K562 (cell line): ENCODE measurements around the gene WDR81. TPM values are rescaled to one million over a fixed set of nuclear protein-coding genes. Genes with fewer than 3 reads are reported as not detected.

Experiments
- ATAC-seq: fragments of 200-7000 bp; cut with Tn5 transposase; 3 replicates; pipeline ENCODE4 v1.9.1; 2020; ENCODE audit warnings: moderate library complexity
- BruUV-seq: library from RNA; stranded (reverse); fragments of 400-500 nt; replicated peaks from 2 replicates; lab custom pipeline; 2021; lab: Mats Ljungman, UMichigan
- CTCF ChIA-PET: fragments of 300-600 bp; formaldehyde crosslinking; extraction: SDS; loops from one replicate; lab custom pipeline; 2021; ENCODE audit warnings: low intra/inter-chr PET ratio; lab: Yijun Ruan, JAX
- POLR2A ChIA-PET: fragments of 300-600, 350-650 bp; sonication (Branson Sonifier 250); formaldehyde crosslinking; extraction: SDS; loops from one replicate; lab custom pipeline; 2021; ENCODE audit warnings: antibody characterized with exemption, inconsistent platforms; lab: Yijun Ruan, JAX
- DNase-seq, 4 experiments: peaks; one replicate each; pipeline versions ENCODE4 v3.0.0 to v3.0.0-alpha.2; 2011 to 2018; ENCODE audit warnings: low spot score in 3 of 4, mixed read lengths in 3 of 4; ENCODE audit errors: extremely low read depth in 1 of 4
- FAIRE-seq: peaks from 2 replicates; lab custom pipeline; 2011; peaks lifted over from hg19 to GRCh38; lab: Jason Lieb, UNC
- H2AFZ ChIP-seq: 2 replicates; pipeline ENCODE4 v1.6.0; 2011; ENCODE audit warnings: low read depth, low read length, control low read depth, inconsistent platforms
- H3K27ac ChIP-seq: fragments of 200-600 bp; 3 replicates; pipeline ENCODE4 v1.8.0; 2011; ENCODE audit warnings: low read depth, mild to moderate bottlenecking, control low read depth, inconsistent platforms, low read length, moderate library complexity, mixed read lengths; ENCODE audit errors: extremely low read depth
- H3K27me3 ChIP-seq, 2 experiments: fragments of 300-600 bp in 1 of 2; 2 replicates in 1 of 2; 3 replicates in 1 of 2; pipeline versions ENCODE4 v1.6.0 to v1.8.0; 2011; ENCODE audit warnings: inconsistent platforms in 2 of 2, low read length in 2 of 2, mild to moderate bottlenecking in 1 of 2, mixed read lengths in 1 of 2, moderate library complexity in 1 of 2; ENCODE audit not compliant: control insufficient read depth in 2 of 2, insufficient read depth in 2 of 2
- H3K36me3 ChIP-seq: fragments of 300-600 bp; 3 replicates; pipeline ENCODE4 v1.8.0; 2011; ENCODE audit warnings: mild to moderate bottlenecking, low read length, inconsistent platforms; ENCODE audit not compliant: control insufficient read depth, insufficient read depth
- H3K4me1 ChIP-seq, 2 experiments: fragments of 200-600 bp in 1 of 2; replicated peaks in 1 of 2; 2 replicates in 1 of 2; 3 replicates in 1 of 2; pipeline versions ENCODE4 v1.5.1 to v1.8.0; 2011; ENCODE audit warnings: inconsistent platforms in 2 of 2, low read length in 2 of 2, mild to moderate bottlenecking in 1 of 2, mixed read lengths in 1 of 2, moderate library complexity in 1 of 2; ENCODE audit not compliant: control insufficient read depth in 2 of 2, insufficient read depth in 2 of 2
- H3K4me2 ChIP-seq: 2 replicates; pipeline ENCODE4 v1.6.1; 2011; ENCODE audit warnings: low read length, control low read depth, inconsistent platforms, mixed read lengths; ENCODE audit not compliant: insufficient read depth
- H3K4me3 ChIP-seq: fragments of 200-600 bp; sonication (generic), shearing (Covaris generic); 2 replicates; pipeline ENCODE4 v1.5.1; 2016; ENCODE audit warnings: control low read depth, inconsistent platforms
- H3K79me2 ChIP-seq: fragments of 200-600 bp; 3 replicates; pipeline ENCODE4 v1.8.0; 2011; ENCODE audit warnings: low read length, inconsistent platforms; ENCODE audit not compliant: control insufficient read depth, insufficient read depth
- H3K9ac ChIP-seq, 2 experiments: 2 replicates each; pipeline versions ENCODE4 v1.6.0 to v1.6.1; 2011; ENCODE audit warnings: low read depth in 2 of 2, low read length in 2 of 2, control low read depth in 1 of 2, inconsistent platforms in 1 of 2, mild to moderate bottlenecking in 1 of 2, mixed read lengths in 1 of 2; ENCODE audit not compliant: insufficient read depth in 1 of 2
- H3K9me1 ChIP-seq: one replicate; pipeline ENCODE4 v1.6.0; 2011; ENCODE audit warnings: inconsistent platforms, mild to moderate bottlenecking, low read length, moderate library complexity; ENCODE audit not compliant: control insufficient read depth, insufficient read depth
- H3K9me3 ChIP-seq: replicated peaks from 2 replicates; pipeline ENCODE4 v1.5.1; 2011; ENCODE audit warnings: low read depth, low read length, inconsistent platforms; ENCODE audit not compliant: control insufficient read depth, insufficient read depth
- H4K20me1 ChIP-seq: replicated peaks from 2 replicates; pipeline ENCODE4 v1.6.1; 2011; ENCODE audit warnings: low read length, inconsistent platforms, mixed read lengths; ENCODE audit not compliant: control insufficient read depth, insufficient read depth
- HCFC1 ChIP-seq: IDR thresholded peaks from 2 replicates; pipeline ENCODE4 v1.6.1; 2012; ENCODE audit warnings: low read depth, low read length, improper control_type of control experiment
- HDAC8 ChIP-seq: fragments of 450-650 bp; IDR thresholded peaks from 2 replicates; pipeline ENCODE4 v1.6.1; 2016; ENCODE audit warnings: mild to moderate bottlenecking, missing genetic modification characterization, moderate library complexity, missing compliant biosample characterization
- MEF2D ChIP-seq: conservative IDR thresholded peaks from 2 replicates; pipeline ENCODE4 v1.6.1; 2016; ENCODE audit warnings: low read depth, missing genetic modification characterization, missing compliant biosample characterization
- MXI1 ChIP-seq: IDR thresholded peaks from 2 replicates; pipeline ENCODE4 v1.6.1; 2011; ENCODE audit warnings: low read depth, mild to moderate bottlenecking, improper control_type of control experiment, low read length
- SIN3A ChIP-seq, 2 experiments: fragments of 150-350 bp in 1 of 2; IDR thresholded peaks; 2 replicates each; pipeline ENCODE4 v1.6.1; 2011 to 2016; ENCODE audit warnings: borderline replicate concordance in 2 of 2, low read depth in 2 of 2, low read length in 2 of 2, mild to moderate bottlenecking in 2 of 2, moderate library complexity in 2 of 2; ENCODE audit not compliant: control insufficient read depth in 1 of 2
- WGBS: fragments of 100-300 bp; shearing (Covaris generic); methylation state at CpG from one replicate; pipeline ENCODE4 v1.1.6; 2016; ENCODE audit warnings: low coverage, mixed read lengths; ENCODE audit not compliant: insufficient coverage; ENCODE audit errors: missing lambda C conversion rate; 5-methylcytosine and 5-hydroxymethylcytosine counted together
- in situ Hi-C: fragments of 300-500 bp; cut with MboI; formaldehyde crosslinking; loops from 4 replicates; pipeline ENCODE4 v1.15.0; 2018; ENCODE audit warnings: inconsistent platforms, mixed read lengths
- intact Hi-C: fragments of 100-400 bp; cut with micrococcal nuclease; formaldehyde crosslinking; loops from 2 replicates; pipeline ENCODE4 v1.14.2; 2022
- polyA plus RNA-seq, 8 experiments: library from polyadenylated mRNA; depleted of rRNA in 4 of 8; stranded (reverse) in 5 of 8; unstranded in 3 of 8; fragments of >200 nt; fragmentation: Nextera tagmentation in 2 of 8; fragmentation: Illumina TruSeq in 1 of 8; extraction: Ambion mirVana in 2 of 8; extraction: Trizol in 1 of 8; gene quantifications; 2 replicates each; pipeline versions ENCODE4 v1.2.1 to v1.2.3, GENCODE V29; 2011 to 2014; ENCODE audit warnings: inconsistent platforms in 1 of 8, missing spikeins in 1 of 8
- total RNA-seq, 7 experiments: library from RNA; depleted of rRNA in 6 of 7; stranded (reverse); fragments of >200 nt in 6 of 7; fragmentation: Illumina TruSeq in 2 of 7; extraction: Trizol in 2 of 7; gene quantifications; 2 replicates each; pipeline versions ENCODE4 v1.2.1 to v1.2.3, GENCODE V29; 2011 to 2021; ENCODE audit warnings: low replicate concordance in 1 of 7
- TF ChIP-seq, protein P1 (sequence below): fragments of 250-450 bp; sonication (Bioruptor Pico); IDR thresholded peaks from 2 replicates; pipeline ENCODE4 v1.9.0; 2021; ENCODE audit warnings: mild to moderate bottlenecking

WDR81 gene
- total and polyA plus RNA-seq, 9 of the 15 experiments (the other 6 are each of a cell fraction or from before 2014, with no cell fraction given), result 0.01 to 17.1 (median 3.3) TPM

- no TSS peak for BruUV-seq
- ATAC-seq, result no peak
- in situ Hi-C loops, result no loop called here
- H3K9ac ChIP-seq, result peak overlapping the region in 1 of 2 experiments; percentile 45; a peak in 1 of 4 replicates
- TF ChIP-seq HDAC8 (tag) (no peak), MEF2D (tag) (no peak), MXI1 (no peak), HCFC1 (no peak), SIN3A (IDR thresholded peaks at IDR 0.05; ENCODE audit: borderline replicate concordance in 2 of 2, control insufficient read depth in 1 of 2, low read depth in 2 of 2, low read length in 2 of 2) (no peak)
- TF ChIP-seq, protein P1, sequence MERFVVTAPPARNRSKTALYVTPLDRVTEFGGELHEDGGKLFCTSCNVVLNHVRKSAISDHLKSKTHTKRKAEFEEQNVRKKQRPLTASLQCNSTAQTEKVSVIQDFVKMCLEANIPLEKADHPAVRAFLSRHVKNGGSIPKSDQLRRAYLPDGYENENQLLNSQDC, result no peak
- TF ChIP-seq, all 486 proteins: peak for 0
- Histone ChIP-seq H3K9me1 (no peaks in the 10 kb centered on the region), H3K4me1 (peaks cover 3 to 35% of the 10 kb centered on the region in 2 experiments; a peak in 2 of 5 replicates), H3K27ac (no peak overlapping the region), H2AFZ (no peak overlapping the region), H3K79me2 (no peaks in the 10 kb centered on the region), H3K36me3 (no peaks in the 10 kb centered on the region), H3K9me3 (no peaks in the 10 kb centered on the region), H3K27me3 (no peaks in the 10 kb centered on the region), H4K20me1 (no peaks in the 10 kb centered on the region), H3K4me3 (no peak overlapping the region), H3K4me2 (no peak overlapping the region)
- FAIRE-seq (no peak), DNase-seq (no peak)
- CTCF ChIA-PET, result no interaction called here
- intact Hi-C loops, result no loop called here
- POLR2A ChIA-PET, result interaction anchor here (0.5 kb wide), 1 partner anchor 10 kb away, joined by 3 read pairs; no protein-coding TSS in a partner anchor
- WGBS, result 47% methylated on average over 7 of the region's 9 CpGs
These were observed 26.1 kb downstream of the WDR81 start for GRCh38 chr17:1750628-1751027.
